ENCODE data around the gene FAM3A.

DNA sequence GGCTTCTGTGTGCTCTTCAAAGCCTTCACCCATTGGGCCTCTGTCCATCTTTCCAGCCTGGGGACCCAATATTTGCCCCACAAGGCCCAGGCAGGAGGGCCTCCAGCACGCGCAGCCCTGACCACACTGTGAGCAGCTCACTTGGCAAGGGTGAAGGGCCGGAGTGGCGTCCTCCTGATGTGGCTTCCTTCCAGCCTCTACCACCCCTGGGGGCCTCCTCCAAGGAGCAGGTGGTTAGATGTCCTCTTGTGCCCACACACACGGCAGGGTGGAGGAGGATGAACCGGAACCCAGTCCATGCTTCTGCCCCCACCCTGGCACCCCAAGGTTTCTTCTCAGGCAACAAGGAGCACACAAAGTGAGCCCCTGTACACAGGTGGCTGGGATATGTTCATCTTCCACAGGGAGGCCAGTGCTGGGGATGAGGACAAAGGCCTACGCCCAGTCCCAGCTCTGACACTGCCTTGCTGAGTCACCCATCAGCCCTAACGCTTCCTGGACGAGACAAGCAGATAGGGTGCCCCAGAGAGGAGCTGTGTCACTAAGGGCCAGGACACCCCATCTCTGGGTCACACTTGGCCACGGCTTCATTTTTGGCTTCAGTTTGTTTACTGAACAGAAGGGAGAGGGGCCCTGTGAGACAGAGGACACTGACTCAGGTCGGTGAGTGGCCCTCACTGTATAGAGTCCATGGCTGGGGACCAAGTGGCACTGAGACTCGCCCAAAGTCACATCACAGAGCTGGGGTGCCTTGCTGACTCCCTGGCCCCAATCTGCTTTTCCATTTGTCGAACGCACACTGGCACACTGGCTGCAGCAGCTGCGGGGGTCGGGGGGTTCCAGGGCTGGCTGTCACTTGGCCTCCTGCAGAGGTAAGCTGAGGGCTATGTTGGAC, 31.5 kb downstream of the FAM3A start:
- TF ChIP-seq, protein P1, sequence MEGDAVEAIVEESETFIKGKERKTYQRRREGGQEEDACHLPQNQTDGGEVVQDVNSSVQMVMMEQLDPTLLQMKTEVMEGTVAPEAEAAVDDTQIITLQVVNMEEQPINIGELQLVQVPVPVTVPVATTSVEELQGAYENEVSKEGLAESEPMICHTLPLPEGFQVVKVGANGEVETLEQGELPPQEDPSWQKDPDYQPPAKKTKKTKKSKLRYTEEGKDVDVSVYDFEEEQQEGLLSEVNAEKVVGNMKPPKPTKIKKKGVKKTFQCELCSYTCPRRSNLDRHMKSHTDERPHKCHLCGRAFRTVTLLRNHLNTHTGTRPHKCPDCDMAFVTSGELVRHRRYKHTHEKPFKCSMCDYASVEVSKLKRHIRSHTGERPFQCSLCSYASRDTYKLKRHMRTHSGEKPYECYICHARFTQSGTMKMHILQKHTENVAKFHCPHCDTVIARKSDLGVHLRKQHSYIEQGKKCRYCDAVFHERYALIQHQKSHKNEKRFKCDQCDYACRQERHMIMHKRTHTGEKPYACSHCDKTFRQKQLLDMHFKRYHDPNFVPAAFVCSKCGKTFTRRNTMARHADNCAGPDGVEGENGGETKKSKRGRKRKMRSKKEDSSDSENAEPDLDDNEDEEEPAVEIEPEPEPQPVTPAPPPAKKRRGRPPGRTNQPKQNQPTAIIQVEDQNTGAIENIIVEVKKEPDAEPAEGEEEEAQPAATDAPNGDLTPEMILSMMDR (IDR thresholded peaks at IDR 0.05; ENCODE audit: borderline replicate concordance, extremely low read depth, low read length, poor library complexity, severe bottlenecking), result no peak
- no peak for TF ChIP-seq EZH2 (IDR thresholded peaks at IDR 0.05; ENCODE audit: borderline replicate concordance, low read depth, low read length, severe bottlenecking)

Data from DND-41 (cell line).